K562 (cell line): Measurements from ENCODE around the gene DMD. TPM values are rescaled to one million over a fixed set of nuclear protein-coding genes. Genes with fewer than 3 reads are reported as not detected.

Source experiments
- ATAC-seq: fragments of 200-7000 bp; cut with Tn5 transposase; 3 replicates; pipeline ENCODE4 v1.9.1; 2020; ENCODE audit warnings: moderate library complexity
- BruUV-seq: library from RNA; stranded (reverse); fragments of 400-500 nt; replicated peaks from 2 replicates; lab custom pipeline; 2021; lab: Mats Ljungman, UMichigan
- CTCF ChIA-PET: fragments of 300-600 bp; formaldehyde crosslinking; extraction: SDS; loops from one replicate; lab custom pipeline; 2021; ENCODE audit warnings: low intra/inter-chr PET ratio; lab: Yijun Ruan, JAX
- POLR2A ChIA-PET: fragments of 300-600, 350-650 bp; sonication (Branson Sonifier 250); formaldehyde crosslinking; extraction: SDS; loops from one replicate; lab custom pipeline; 2021; ENCODE audit warnings: antibody characterized with exemption, inconsistent platforms; lab: Yijun Ruan, JAX
- DNase-seq, 4 experiments: peaks; one replicate each; pipeline versions ENCODE4 v3.0.0 to v3.0.0-alpha.2; 2011 to 2018; ENCODE audit warnings: low spot score in 3 of 4, mixed read lengths in 3 of 4; ENCODE audit errors: extremely low read depth in 1 of 4
- FAIRE-seq: peaks from 2 replicates; lab custom pipeline; 2011; peaks lifted over from hg19 to GRCh38; lab: Jason Lieb, UNC
- H2AFZ ChIP-seq: 2 replicates; pipeline ENCODE4 v1.6.0; 2011; ENCODE audit warnings: low read depth, low read length, control low read depth, inconsistent platforms
- H3K27ac ChIP-seq: fragments of 200-600 bp; 3 replicates; pipeline ENCODE4 v1.8.0; 2011; ENCODE audit warnings: low read depth, mild to moderate bottlenecking, control low read depth, inconsistent platforms, low read length, moderate library complexity, mixed read lengths; ENCODE audit errors: extremely low read depth
- H3K27me3 ChIP-seq, 2 experiments: fragments of 300-600 bp in 1 of 2; 2 replicates in 1 of 2; 3 replicates in 1 of 2; pipeline versions ENCODE4 v1.6.0 to v1.8.0; 2011; ENCODE audit warnings: inconsistent platforms in 2 of 2, low read length in 2 of 2, mild to moderate bottlenecking in 1 of 2, mixed read lengths in 1 of 2, moderate library complexity in 1 of 2; ENCODE audit not compliant: control insufficient read depth in 2 of 2, insufficient read depth in 2 of 2
- H3K36me3 ChIP-seq: fragments of 300-600 bp; 3 replicates; pipeline ENCODE4 v1.8.0; 2011; ENCODE audit warnings: mild to moderate bottlenecking, low read length, inconsistent platforms; ENCODE audit not compliant: control insufficient read depth, insufficient read depth
- H3K4me1 ChIP-seq, 2 experiments: fragments of 200-600 bp in 1 of 2; replicated peaks in 1 of 2; 2 replicates in 1 of 2; 3 replicates in 1 of 2; pipeline versions ENCODE4 v1.5.1 to v1.8.0; 2011; ENCODE audit warnings: inconsistent platforms in 2 of 2, low read length in 2 of 2, mild to moderate bottlenecking in 1 of 2, mixed read lengths in 1 of 2, moderate library complexity in 1 of 2; ENCODE audit not compliant: control insufficient read depth in 2 of 2, insufficient read depth in 2 of 2
- H3K4me2 ChIP-seq: 2 replicates; pipeline ENCODE4 v1.6.1; 2011; ENCODE audit warnings: low read length, control low read depth, inconsistent platforms, mixed read lengths; ENCODE audit not compliant: insufficient read depth
- H3K4me3 ChIP-seq: fragments of 200-600 bp; sonication (generic), shearing (Covaris generic); 2 replicates; pipeline ENCODE4 v1.5.1; 2016; ENCODE audit warnings: control low read depth, inconsistent platforms
- H3K79me2 ChIP-seq: fragments of 200-600 bp; 3 replicates; pipeline ENCODE4 v1.8.0; 2011; ENCODE audit warnings: low read length, inconsistent platforms; ENCODE audit not compliant: control insufficient read depth, insufficient read depth
- H3K9ac ChIP-seq, 2 experiments: 2 replicates each; pipeline versions ENCODE4 v1.6.0 to v1.6.1; 2011; ENCODE audit warnings: low read depth in 2 of 2, low read length in 2 of 2, control low read depth in 1 of 2, inconsistent platforms in 1 of 2, mild to moderate bottlenecking in 1 of 2, mixed read lengths in 1 of 2; ENCODE audit not compliant: insufficient read depth in 1 of 2
- H3K9me1 ChIP-seq: one replicate; pipeline ENCODE4 v1.6.0; 2011; ENCODE audit warnings: inconsistent platforms, mild to moderate bottlenecking, low read length, moderate library complexity; ENCODE audit not compliant: control insufficient read depth, insufficient read depth
- H3K9me3 ChIP-seq: replicated peaks from 2 replicates; pipeline ENCODE4 v1.5.1; 2011; ENCODE audit warnings: low read depth, low read length, inconsistent platforms; ENCODE audit not compliant: control insufficient read depth, insufficient read depth
- H4K20me1 ChIP-seq: replicated peaks from 2 replicates; pipeline ENCODE4 v1.6.1; 2011; ENCODE audit warnings: low read length, inconsistent platforms, mixed read lengths; ENCODE audit not compliant: control insufficient read depth, insufficient read depth
- FOS ChIP-seq: IDR thresholded peaks from 3 replicates; pipeline ENCODE4 v1.6.1; 2011; ENCODE audit not compliant: insufficient read length; ENCODE audit errors: extremely low read depth
- FOXO4 ChIP-seq: fragments of 450-650 bp; formaldehyde crosslinking; IDR thresholded peaks from 2 replicates; pipeline ENCODE4 v1.4.0; 2020; ENCODE audit warnings: mild to moderate bottlenecking, moderate library complexity
- GATAD2A ChIP-seq: fragments of 450-650 bp; IDR thresholded peaks from 2 replicates; pipeline ENCODE4 v1.6.1; 2017
- HNRNPK ChIP-seq: fragments of 200-400 bp; formaldehyde crosslinking; IDR thresholded peaks from one replicate; pipeline ENCODE4 v1.6.1; 2018; ENCODE audit warnings: mild to moderate bottlenecking, low read depth, low read length; ENCODE audit not compliant: poor library complexity, severe bottlenecking
- ILK ChIP-seq: fragments of 450-650 bp; IDR thresholded peaks from 2 replicates; pipeline ENCODE4 v1.6.1; 2016; ENCODE audit warnings: missing genetic modification characterization, low read depth, mild to moderate bottlenecking, missing compliant biosample characterization, moderate library complexity, borderline replicate concordance
- LCOR ChIP-seq: sonication (generic); formaldehyde crosslinking; IDR thresholded peaks from 2 replicates; pipeline ENCODE4 v1.8.0; 2022; ENCODE audit warnings: mild to moderate bottlenecking, missing genetic modification reagents
- PML ChIP-seq: IDR thresholded peaks from 2 replicates; pipeline ENCODE4 v1.6.1; 2012; ENCODE audit warnings: low read length, inconsistent platforms
- RBM25 ChIP-seq: fragments of 200-400 bp; formaldehyde crosslinking; IDR thresholded peaks from 2 replicates; pipeline ENCODE4 v1.6.1; 2018; ENCODE audit warnings: low read length, low read depth, moderate library complexity; ENCODE audit not compliant: severe bottlenecking
- ZBTB5 ChIP-seq: fragments of 450-650 bp; IDR thresholded peaks from 2 replicates; pipeline ENCODE4 v1.6.1; 2017; ENCODE audit warnings: antibody characterized with exemption
- ZFPM2 ChIP-seq: fragments of 250-450 bp; sonication (Bioruptor Pico); IDR thresholded peaks from 2 replicates; pipeline ENCODE4 v1.5.1; 2022; ENCODE audit warnings: mild to moderate bottlenecking
- ZNF408 ChIP-seq: fragments of 250-450 bp; sonication (Bioruptor Pico); IDR thresholded peaks from 2 replicates; pipeline ENCODE4 v1.4.0; 2020; ENCODE audit warnings: low read depth, mild to moderate bottlenecking, moderate library complexity
- WGBS: fragments of 100-300 bp; shearing (Covaris generic); methylation state at CpG from one replicate; pipeline ENCODE4 v1.1.6; 2016; ENCODE audit warnings: low coverage, mixed read lengths; ENCODE audit not compliant: insufficient coverage; ENCODE audit errors: missing lambda C conversion rate; 5-methylcytosine and 5-hydroxymethylcytosine counted together
- in situ Hi-C: fragments of 300-500 bp; cut with MboI; formaldehyde crosslinking; loops from 4 replicates; pipeline ENCODE4 v1.15.0; 2018; ENCODE audit warnings: inconsistent platforms, mixed read lengths
- intact Hi-C: fragments of 100-400 bp; cut with micrococcal nuclease; formaldehyde crosslinking; loops from 2 replicates; pipeline ENCODE4 v1.14.2; 2022
- polyA plus RNA-seq, 8 experiments: library from polyadenylated mRNA; depleted of rRNA in 4 of 8; stranded (reverse) in 5 of 8; unstranded in 3 of 8; fragments of >200 nt; fragmentation: Nextera tagmentation in 2 of 8; fragmentation: Illumina TruSeq in 1 of 8; extraction: Ambion mirVana in 2 of 8; extraction: Trizol in 1 of 8; gene quantifications; 2 replicates each; pipeline versions ENCODE4 v1.2.1 to v1.2.3, GENCODE V29; 2011 to 2014; ENCODE audit warnings: inconsistent platforms in 1 of 8, missing spikeins in 1 of 8
- total RNA-seq, 7 experiments: library from RNA; depleted of rRNA in 6 of 7; stranded (reverse); fragments of >200 nt in 6 of 7; fragmentation: Illumina TruSeq in 2 of 7; extraction: Trizol in 2 of 7; gene quantifications; 2 replicates each; pipeline versions ENCODE4 v1.2.1 to v1.2.3, GENCODE V29; 2011 to 2021; ENCODE audit warnings: low replicate concordance in 1 of 7
- TF ChIP-seq, protein P1 (sequence below): fragments of 150-350 bp; conservative IDR thresholded peaks from 2 replicates; pipeline ENCODE4 v1.6.1; 2014; ENCODE audit warnings: low read length

DMD gene
- total and polyA plus RNA-seq, 9 of the 15 experiments (the other 6 are each of a cell fraction or from before 2014, with no cell fraction given) = 3.8 to 20.4 (median 11.4) TPM

- POLR2A ChIA-PET = no interaction called here
- Histone ChIP-seq H3K36me3 (no peaks in the 10 kb centered on the region), H3K9ac (no peak overlapping the region)
- DNase-seq = no peak
- intact Hi-C loops = no loop called here
- TF ChIP-seq, protein P1, sequence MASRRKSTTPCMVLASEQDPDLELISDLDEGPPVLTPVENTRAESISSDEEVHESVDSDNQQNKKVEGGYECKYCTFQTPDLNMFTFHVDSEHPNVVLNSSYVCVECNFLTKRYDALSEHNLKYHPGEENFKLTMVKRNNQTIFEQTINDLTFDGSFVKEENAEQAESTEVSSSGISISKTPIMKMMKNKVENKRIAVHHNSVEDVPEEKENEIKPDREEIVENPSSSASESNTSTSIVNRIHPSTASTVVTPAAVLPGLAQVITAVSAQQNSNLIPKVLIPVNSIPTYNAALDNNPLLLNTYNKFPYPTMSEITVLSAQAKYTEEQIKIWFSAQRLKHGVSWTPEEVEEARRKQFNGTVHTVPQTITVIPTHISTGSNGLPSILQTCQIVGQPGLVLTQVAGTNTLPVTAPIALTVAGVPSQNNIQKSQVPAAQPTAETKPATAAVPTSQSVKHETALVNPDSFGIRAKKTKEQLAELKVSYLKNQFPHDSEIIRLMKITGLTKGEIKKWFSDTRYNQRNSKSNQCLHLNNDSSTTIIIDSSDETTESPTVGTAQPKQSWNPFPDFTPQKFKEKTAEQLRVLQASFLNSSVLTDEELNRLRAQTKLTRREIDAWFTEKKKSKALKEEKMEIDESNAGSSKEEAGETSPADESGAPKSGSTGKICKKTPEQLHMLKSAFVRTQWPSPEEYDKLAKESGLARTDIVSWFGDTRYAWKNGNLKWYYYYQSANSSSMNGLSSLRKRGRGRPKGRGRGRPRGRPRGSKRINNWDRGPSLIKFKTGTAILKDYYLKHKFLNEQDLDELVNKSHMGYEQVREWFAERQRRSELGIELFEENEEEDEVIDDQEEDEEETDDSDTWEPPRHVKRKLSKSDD = no peak
- TF ChIP-seq RBM25 = no peak
- TF ChIP-seq FOXO4 = no peak
- TF ChIP-seq ZNF408 (CRISPR knock-in tag) = no peak
- no peak for TF ChIP-seq GATAD2A
- TF ChIP-seq PML = no peak
- TF ChIP-seq ZFPM2 (CRISPR knock-in tag) = no peak
- TF ChIP-seq HNRNPK = no peak
- TF ChIP-seq ILK = no peak
- no peak for TF ChIP-seq LCOR (CRISPR knock-in tag)
- TF ChIP-seq FOS = no peak
- TF ChIP-seq ZBTB5 = no peak
- TF ChIP-seq, all 486 proteins: peak for 0
- 62% methylated on average over 3 of the region's 3 CpGs for WGBS
- H3K4me3 ChIP-seq = no peak overlapping the region
- ATAC-seq (no peak), FAIRE-seq (no peak)
- CTCF ChIA-PET = no interaction called here
- in situ Hi-C loops = no loop called here
- H3K9me3 ChIP-seq = no peaks in the 10 kb centered on the region
- no peak overlapping the region for H3K4me2 ChIP-seq
- no peak overlapping the region for H3K27ac ChIP-seq
- H3K9me1 ChIP-seq = no peaks in the 10 kb centered on the region
- no peak overlapping the region for H2AFZ ChIP-seq
- no TSS peak for BruUV-seq
- H3K4me1 ChIP-seq = no peaks in the 10 kb centered on the region
- no peaks in the 10 kb centered on the region for H4K20me1 ChIP-seq
- no peaks in the 10 kb centered on the region for H3K27me3 ChIP-seq
- H3K79me2 ChIP-seq = no peaks in the 10 kb centered on the region
These were observed 1818.8 kb downstream of the DMD start for GRCh38 chrX:31392513-31392912.
